HepG2 (cell line): ENCODE data around the gene HEXIM1. TPM values are rescaled to one million over a fixed set of nuclear protein-coding genes. Genes with fewer than 3 reads are reported as not detected.

Experiments
- CCDC6 ChIP-seq: sonication (generic); formaldehyde crosslinking; IDR thresholded peaks from 2 replicates; pipeline ENCODE4 v1.8.1; 2022; ENCODE audit warnings: mild to moderate bottlenecking, missing genetic modification reagents, moderate library complexity
- EED ChIP-seq: sonication (generic); formaldehyde crosslinking; IDR thresholded peaks from 2 replicates; pipeline ENCODE4 v1.5.0; 2020; ENCODE audit warnings: mild to moderate bottlenecking, missing genetic modification reagents
- GABPA ChIP-seq, 2 experiments: IDR thresholded peaks; 2 replicates each; pipeline ENCODE4 v1.6.1; 2011 to 2016; ENCODE audit warnings: low read depth in 2 of 2, low read length in 1 of 2, missing biosample characterization in 1 of 2, missing genetic modification characterization in 1 of 2
- HIVEP1 ChIP-seq: sonication (generic); formaldehyde crosslinking; IDR thresholded peaks from 2 replicates; pipeline ENCODE4 v1.4.0; 2020; ENCODE audit warnings: mild to moderate bottlenecking, missing genetic modification reagents
- SCMH1 ChIP-seq: sonication (generic); formaldehyde crosslinking; IDR thresholded peaks from 2 replicates; pipeline ENCODE4 v1.9.0; 2021; ENCODE audit warnings: missing genetic modification reagents, mild to moderate bottlenecking, borderline replicate concordance
- SOX13 ChIP-seq, 3 experiments: fragments of 450-650 bp in 1 of 3; sonication (generic) in 1 of 3; formaldehyde crosslinking in 1 of 3; IDR thresholded peaks in 2 of 3; conservative IDR thresholded peaks in 1 of 3; 2 replicates each; pipeline versions ENCODE4 v1.5.0 to v1.6.1; 2016 to 2020; ENCODE audit warnings: antibody characterized with exemption in 1 of 3, mild to moderate bottlenecking in 1 of 3, missing compliant biosample characterization in 1 of 3, missing genetic modification reagents in 1 of 3, moderate library complexity in 1 of 3
- SPEN ChIP-seq: sonication (generic); formaldehyde crosslinking; IDR thresholded peaks from 2 replicates; pipeline ENCODE4 v1.5.1; 2020; ENCODE audit warnings: low read depth, mild to moderate bottlenecking, missing genetic modification reagents
- SRSF9 ChIP-seq: fragments of 200-400 bp; formaldehyde crosslinking; IDR thresholded peaks from 2 replicates; pipeline ENCODE4 v1.6.1; 2018; ENCODE audit warnings: borderline replicate concordance, mild to moderate bottlenecking, low read depth, low read length; ENCODE audit not compliant: insufficient read depth, poor library complexity, severe bottlenecking
- THAP11 ChIP-seq: IDR thresholded peaks from 2 replicates; pipeline ENCODE4 v1.6.1; 2016; ENCODE audit warnings: missing biosample characterization, missing genetic modification reagents
- ZKSCAN8 ChIP-seq: IDR thresholded peaks from 2 replicates; pipeline ENCODE4 v1.6.1; 2016; ENCODE audit warnings: borderline replicate concordance, missing genetic modification reagents, missing compliant biosample characterization
- ZNF12 ChIP-seq: sonication (generic); formaldehyde crosslinking; IDR thresholded peaks from 2 replicates; pipeline ENCODE4 v1.5.0; 2020; ENCODE audit warnings: missing genetic modification reagents
- ZNF253 ChIP-seq: sonication (generic); formaldehyde crosslinking; IDR thresholded peaks from 2 replicates; pipeline ENCODE4 v1.8.0; 2022; ENCODE audit warnings: mild to moderate bottlenecking, missing genetic modification reagents, borderline replicate concordance
- ZNF256 ChIP-seq: sonication (generic); formaldehyde crosslinking; conservative IDR thresholded peaks from 2 replicates; pipeline ENCODE4 v1.4.0; 2020; ENCODE audit warnings: missing genetic modification reagents
- ZNF543 ChIP-seq: sonication (generic); formaldehyde crosslinking; IDR thresholded peaks from 2 replicates; pipeline ENCODE4 v1.4.0; 2020; ENCODE audit warnings: mild to moderate bottlenecking, missing genetic modification reagents
- ZNF724P ChIP-seq: sonication (generic); formaldehyde crosslinking; IDR thresholded peaks from 2 replicates; pipeline ENCODE4 v1.8.0; 2022; ENCODE audit warnings: missing genetic modification reagents, borderline replicate concordance
- ZNF772 ChIP-seq: sonication (generic); formaldehyde crosslinking; IDR thresholded peaks from 2 replicates; pipeline ENCODE4 v1.5.0; 2020; ENCODE audit warnings: mild to moderate bottlenecking, missing genetic modification reagents
- ZNF781 ChIP-seq: sonication (generic); formaldehyde crosslinking; IDR thresholded peaks from 2 replicates; pipeline ENCODE4 v1.5.1; 2020; ENCODE audit warnings: borderline replicate concordance, mild to moderate bottlenecking, missing genetic modification reagents; ENCODE audit errors: not compliant biosample characterization
- polyA plus RNA-seq, 8 experiments: library from polyadenylated mRNA; depleted of rRNA in 3 of 8; stranded (reverse) in 7 of 8; unstranded in 1 of 8; fragments of >200 nt; fragmentation: Illumina TruSeq in 4 of 8; extraction: Trizol in 4 of 8; gene quantifications; 2 replicates each; pipeline versions ENCODE4 v1.2.1 to v1.2.3, GENCODE V29; 2011 to 2016; ENCODE audit warnings: low read depth in 4 of 8, missing spikeins in 1 of 8, mixed read lengths in 1 of 8; ENCODE audit not compliant: insufficient read depth in 1 of 8
- total RNA-seq, 5 experiments: library from RNA; depleted of rRNA; stranded (reverse); fragments of >200 nt; fragmentation: Illumina TruSeq; extraction: Trizol; gene quantifications; 2 replicates each; pipeline ENCODE4 v1.2.3, GENCODE V29; 2016; ENCODE audit warnings: low read depth in 1 of 5
- TF ChIP-seq, protein P1 (sequence below): sonication (generic); formaldehyde crosslinking; IDR thresholded peaks from 2 replicates; pipeline ENCODE4 v1.4.0; 2020; ENCODE audit warnings: missing genetic modification reagents
- TF ChIP-seq, protein P2 (sequence below): sonication (generic); formaldehyde crosslinking; IDR thresholded peaks from 2 replicates; pipeline ENCODE4 v1.4.0; 2020; ENCODE audit warnings: low read depth, mild to moderate bottlenecking, missing genetic modification reagents
- TF ChIP-seq, protein P3 (sequence below): sonication (generic); formaldehyde crosslinking; IDR thresholded peaks from 2 replicates; pipeline ENCODE4 v1.5.0; 2020; ENCODE audit warnings: missing genetic modification reagents, mild to moderate bottlenecking, borderline replicate concordance
- TF ChIP-seq, protein P4 (sequence below): sonication (generic); formaldehyde crosslinking; IDR thresholded peaks from 2 replicates; pipeline ENCODE4 v1.4.0; 2020; ENCODE audit warnings: missing genetic modification reagents, borderline replicate concordance

HEXIM1 gene
- total and polyA plus RNA-seq, 2 of the 13 experiments (the other 11 are each of a cell fraction or from before 2014, with no cell fraction given) = 10.5 to 16.6 TPM

DNA sequence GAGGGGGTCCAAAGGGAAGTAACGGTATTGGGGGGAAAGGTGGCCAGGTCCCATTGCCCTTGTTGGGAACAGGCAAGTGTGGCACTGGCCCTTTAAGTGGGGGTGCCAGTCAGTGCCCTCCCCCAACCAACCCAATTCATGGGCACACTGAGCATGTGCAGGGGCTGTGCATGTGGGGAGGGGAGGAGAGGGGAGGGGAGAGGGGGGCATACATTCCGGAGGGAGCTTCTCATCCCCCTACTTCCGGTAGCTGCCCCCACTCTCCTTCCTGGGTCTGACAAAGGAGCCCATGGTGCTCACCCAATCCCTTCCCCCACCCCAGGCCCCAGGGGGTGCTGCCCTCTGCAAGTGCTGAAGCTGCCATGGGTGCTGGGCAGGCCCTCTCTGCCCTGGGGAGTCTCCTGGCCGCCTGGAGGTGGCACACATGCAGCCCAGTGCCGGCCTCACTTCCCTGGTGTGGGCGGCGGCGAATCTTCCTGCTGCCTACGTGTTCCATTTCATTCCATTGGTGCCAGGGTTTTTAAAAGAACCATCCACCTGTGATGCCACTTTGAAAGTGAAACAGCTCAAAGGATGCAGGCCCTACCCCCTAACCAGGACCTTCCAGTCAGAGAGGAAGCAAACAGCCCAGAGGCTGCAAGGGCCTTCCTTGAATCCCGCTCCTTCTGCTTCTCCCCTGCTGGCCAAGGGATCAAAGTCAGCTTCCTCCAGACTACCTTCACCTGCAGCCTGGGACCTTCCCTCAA lies 24.4 kb downstream of the HEXIM1 start (continued):
- peak; percentile 58; the same call in 1 of the 2 replicates for TF ChIP-seq CCDC6 (CRISPR knock-in tag)
- TF ChIP-seq SCMH1 = no peak
- TF ChIP-seq, protein P1, sequence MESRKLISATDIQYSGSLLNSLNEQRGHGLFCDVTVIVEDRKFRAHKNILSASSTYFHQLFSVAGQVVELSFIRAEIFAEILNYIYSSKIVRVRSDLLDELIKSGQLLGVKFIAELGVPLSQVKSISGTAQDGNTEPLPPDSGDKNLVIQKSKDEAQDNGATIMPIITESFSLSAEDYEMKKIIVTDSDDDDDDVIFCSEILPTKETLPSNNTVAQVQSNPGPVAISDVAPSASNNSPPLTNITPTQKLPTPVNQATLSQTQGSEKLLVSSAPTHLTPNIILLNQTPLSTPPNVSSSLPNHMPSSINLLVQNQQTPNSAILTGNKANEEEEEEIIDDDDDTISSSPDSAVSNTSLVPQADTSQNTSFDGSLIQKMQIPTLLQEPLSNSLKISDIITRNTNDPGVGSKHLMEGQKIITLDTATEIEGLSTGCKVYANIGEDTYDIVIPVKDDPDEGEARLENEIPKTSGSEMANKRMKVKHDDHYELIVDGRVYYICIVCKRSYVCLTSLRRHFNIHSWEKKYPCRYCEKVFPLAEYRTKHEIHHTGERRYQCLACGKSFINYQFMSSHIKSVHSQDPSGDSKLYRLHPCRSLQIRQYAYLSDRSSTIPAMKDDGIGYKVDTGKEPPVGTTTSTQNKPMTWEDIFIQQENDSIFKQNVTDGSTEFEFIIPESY (CRISPR knock-in tag) = no peak
- TF ChIP-seq, protein P2, sequence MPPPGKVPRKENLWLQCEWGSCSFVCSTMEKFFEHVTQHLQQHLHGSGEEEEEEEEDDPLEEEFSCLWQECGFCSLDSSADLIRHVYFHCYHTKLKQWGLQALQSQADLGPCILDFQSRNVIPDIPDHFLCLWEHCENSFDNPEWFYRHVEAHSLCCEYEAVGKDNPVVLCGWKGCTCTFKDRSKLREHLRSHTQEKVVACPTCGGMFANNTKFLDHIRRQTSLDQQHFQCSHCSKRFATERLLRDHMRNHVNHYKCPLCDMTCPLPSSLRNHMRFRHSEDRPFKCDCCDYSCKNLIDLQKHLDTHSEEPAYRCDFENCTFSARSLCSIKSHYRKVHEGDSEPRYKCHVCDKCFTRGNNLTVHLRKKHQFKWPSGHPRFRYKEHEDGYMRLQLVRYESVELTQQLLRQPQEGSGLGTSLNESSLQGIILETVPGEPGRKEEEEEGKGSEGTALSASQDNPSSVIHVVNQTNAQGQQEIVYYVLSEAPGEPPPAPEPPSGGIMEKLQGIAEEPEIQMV (CRISPR knock-in tag) = no peak
- TF ChIP-seq ZNF12 = peak; percentile 50; the same call in 1 of the 2 replicates
- TF ChIP-seq HIVEP1 = no peak
- peak; percentile 86 for TF ChIP-seq SPEN (CRISPR knock-in tag)
- TF ChIP-seq EED (CRISPR knock-in tag) = peak; percentile 74; the same call in 1 of the 2 replicates
- no peak for TF ChIP-seq SRSF9
- TF ChIP-seq ZNF724P (CRISPR knock-in tag) = peak; percentile 85
- TF ChIP-seq, protein P3, sequence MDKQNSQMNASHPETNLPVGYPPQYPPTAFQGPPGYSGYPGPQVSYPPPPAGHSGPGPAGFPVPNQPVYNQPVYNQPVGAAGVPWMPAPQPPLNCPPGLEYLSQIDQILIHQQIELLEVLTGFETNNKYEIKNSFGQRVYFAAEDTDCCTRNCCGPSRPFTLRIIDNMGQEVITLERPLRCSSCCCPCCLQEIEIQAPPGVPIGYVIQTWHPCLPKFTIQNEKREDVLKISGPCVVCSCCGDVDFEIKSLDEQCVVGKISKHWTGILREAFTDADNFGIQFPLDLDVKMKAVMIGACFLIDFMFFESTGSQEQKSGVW (CRISPR knock-in tag) = no peak
- TF ChIP-seq, protein P4, sequence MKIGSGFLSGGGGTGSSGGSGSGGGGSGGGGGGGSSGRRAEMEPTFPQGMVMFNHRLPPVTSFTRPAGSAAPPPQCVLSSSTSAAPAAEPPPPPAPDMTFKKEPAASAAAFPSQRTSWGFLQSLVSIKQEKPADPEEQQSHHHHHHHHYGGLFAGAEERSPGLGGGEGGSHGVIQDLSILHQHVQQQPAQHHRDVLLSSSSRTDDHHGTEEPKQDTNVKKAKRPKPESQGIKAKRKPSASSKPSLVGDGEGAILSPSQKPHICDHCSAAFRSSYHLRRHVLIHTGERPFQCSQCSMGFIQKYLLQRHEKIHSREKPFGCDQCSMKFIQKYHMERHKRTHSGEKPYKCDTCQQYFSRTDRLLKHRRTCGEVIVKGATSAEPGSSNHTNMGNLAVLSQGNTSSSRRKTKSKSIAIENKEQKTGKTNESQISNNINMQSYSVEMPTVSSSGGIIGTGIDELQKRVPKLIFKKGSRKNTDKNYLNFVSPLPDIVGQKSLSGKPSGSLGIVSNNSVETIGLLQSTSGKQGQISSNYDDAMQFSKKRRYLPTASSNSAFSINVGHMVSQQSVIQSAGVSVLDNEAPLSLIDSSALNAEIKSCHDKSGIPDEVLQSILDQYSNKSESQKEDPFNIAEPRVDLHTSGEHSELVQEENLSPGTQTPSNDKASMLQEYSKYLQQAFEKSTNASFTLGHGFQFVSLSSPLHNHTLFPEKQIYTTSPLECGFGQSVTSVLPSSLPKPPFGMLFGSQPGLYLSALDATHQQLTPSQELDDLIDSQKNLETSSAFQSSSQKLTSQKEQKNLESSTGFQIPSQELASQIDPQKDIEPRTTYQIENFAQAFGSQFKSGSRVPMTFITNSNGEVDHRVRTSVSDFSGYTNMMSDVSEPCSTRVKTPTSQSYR = peak; percentile 99
- TF ChIP-seq ZNF253 (CRISPR knock-in tag) = no peak
- peak; percentile 77; the same call in 1 of the 2 replicates for TF ChIP-seq ZKSCAN8 (CRISPR knock-in tag)
- TF ChIP-seq ZNF781 (CRISPR knock-in tag) = peak; percentile 11
- peak; percentile 92 for TF ChIP-seq THAP11
- TF ChIP-seq ZNF543 (CRISPR knock-in tag) = peak; percentile 84
- TF ChIP-seq ZNF772 = peak; percentile 87
- TF ChIP-seq SOX13 (IDR thresholded peaks at IDR 0.05) = no peak
- peak in 1 of 2 experiments; percentile 69; a peak in 1 of 4 replicates for TF ChIP-seq SOX13 (CRISPR knock-in tag; conservative IDR thresholded peaks at IDR 0.05 in 1 of 2, IDR thresholded peaks at IDR 0.05 in 1 of 2)
- no peak for TF ChIP-seq ZNF256 (CRISPR knock-in tag)
- TF ChIP-seq GABPA (IDR thresholded peaks at IDR 0.05; ENCODE audit: low read depth, low read length) = peak; percentile 60
- TF ChIP-seq GABPA (CRISPR knock-in tag; IDR thresholded peaks at IDR 0.05; ENCODE audit: low read depth) = peak; percentile 91
